Uterus (tissue), 4 donors: Measurements from ENCODE around the gene CCNE1. TPM values are rescaled to one million over a fixed set of nuclear protein-coding genes. Genes with fewer than 3 reads are reported as not detected.
A peak's percentile ranks its signal among the peaks of the same experiment; 100 is the strongest.

Source experiments
- DNase-seq, 2 donors: peaks; one replicate each; pipeline ENCODE4 v3.0.0-alpha.2; 2019 to 2020
- H3K27ac ChIP-seq, 2 donors: fragments of 200-600 bp; sonication (generic); 1 replicate in 1 of 2; 2 replicates in 1 of 2; pipeline ENCODE4 v1.5.1; 2016 to 2018
- H3K27me3 ChIP-seq, 2 donors: fragments of 200-600 bp; sonication (generic); one replicate each; pipeline ENCODE4 v1.5.1; 2018 to 2019; ENCODE audit warnings: control low read depth in 1 of 2
- H3K36me3 ChIP-seq, 2 donors: fragments of 200-600 bp; sonication (generic); one replicate each; pipeline ENCODE4 v1.5.1; 2019; ENCODE audit warnings: control low read depth in 1 of 2
- H3K4me1 ChIP-seq, 2 donors: fragments of 200-600 bp; sonication (generic); one replicate each; pipeline ENCODE4 v1.5.1; 2018 to 2019; ENCODE audit warnings: control low read depth in 1 of 2
- H3K4me3 ChIP-seq, 2 donors: fragments of 200-600 bp; sonication (generic); 1 replicate in 1 of 2; 2 replicates in 1 of 2; pipeline ENCODE4 v1.5.1; 2018 to 2019; ENCODE audit warnings: mild to moderate bottlenecking in 1 of 2
- H3K9me3 ChIP-seq, 2 donors: fragments of 200-600 bp; sonication (generic); one replicate each; pipeline ENCODE4 v1.5.1; 2019; ENCODE audit warnings: control low read depth in 1 of 2
- CTCF ChIP-seq, 4 experiments: fragments of 200-600 bp in 2 of 4; fragments of 450-650 bp in 2 of 4; sonication (generic) in 2 of 4; IDR thresholded peaks; one replicate each; pipeline ENCODE4 v1.5.1; 2016 to 2019; ENCODE audit warnings: antibody characterized with exemption in 4 of 4, mild to moderate bottlenecking in 2 of 4, moderate library complexity in 1 of 4
- POLR2A ChIP-seq, 2 donors: fragments of 450-650 bp; IDR thresholded peaks; one replicate each; pipeline ENCODE4 v1.6.1; 2016; ENCODE audit warnings: antibody characterized with exemption in 2 of 2, mild to moderate bottlenecking in 1 of 2, moderate library complexity in 1 of 2
- intact Hi-C: fragments of 100-400 bp; cut with DNase I; formaldehyde crosslinking; loops from one replicate; pipeline ENCODE4 v1.15.1; 2023; ENCODE audit warnings: low total_unique reads
- total RNA-seq, 4 donors: library from RNA; depleted of rRNA in 3 of 4; stranded (reverse); fragments of >200 nt in 3 of 4; gene quantifications; one replicate each; pipeline versions ENCODE4 v1.1.0 to v1.2.4, GENCODE V29; 2014 to 2023
- donor health status: DM: yes; HTN: yes; CAD: no.

CCNE1 gene
- total RNA-seq, 4 donors from 2014 or later: 0.70 to 5.5 TPM; not detected in 2

GRCh38 chr19:29767039-29767735 is 44.6 kb upstream of the CCNE1 start:
- Histone ChIP-seq H3K27me3 (no peaks in the 10 kb centered on the region), H3K4me3 (no peak overlapping the region), H3K9me3 (no peaks in the 10 kb centered on the region), H3K27ac (no peak overlapping the region), H3K4me1 (no peaks in the 10 kb centered on the region), H3K36me3 (no peaks in the 10 kb centered on the region)
- DNase-seq: no peak
- intact Hi-C loops: loop anchor here (10.0 kb wide), 1 partner anchor 108 kb away; no protein-coding TSS in a partner anchor
- no peak for TF ChIP-seq CTCF (IDR thresholded peaks at IDR 0.05)
- TF ChIP-seq POLR2A (IDR thresholded peaks at IDR 0.05): no peak

DNA sequence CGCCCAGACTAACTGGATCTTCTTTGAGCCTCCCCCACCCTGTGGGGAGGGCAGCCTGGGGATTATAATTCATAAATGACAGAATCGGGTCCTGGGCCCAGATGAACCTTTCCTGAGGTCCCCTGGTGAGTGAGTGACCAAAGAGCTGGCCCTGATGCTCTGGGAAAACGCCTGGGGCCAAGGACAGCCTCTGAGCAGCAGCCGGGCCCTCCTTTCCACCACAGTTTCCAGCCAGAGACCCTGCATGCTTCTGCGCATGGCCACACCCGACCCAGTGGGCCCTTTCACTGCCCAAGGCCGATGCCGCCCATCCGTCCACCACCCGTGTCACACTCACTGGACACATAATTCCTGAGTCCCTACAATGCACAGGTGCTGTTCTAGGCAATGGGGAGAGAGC is 43.6 kb upstream of the CCNE1 start:
- no peak for DNase-seq
- Histone ChIP-seq H3K27ac (no peak overlapping the region), H3K4me1 (no peaks in the 10 kb centered on the region), H3K9me3 (no peaks in the 10 kb centered on the region), H3K27me3 (no peaks in the 10 kb centered on the region), H3K4me3 (no peak overlapping the region), H3K36me3 (no peaks in the 10 kb centered on the region)
- intact Hi-C loops: loop anchor here (10.0 kb wide), 1 partner anchor 107 kb away; no protein-coding TSS in a partner anchor
- TF ChIP-seq CTCF (IDR thresholded peaks at IDR 0.05) (no peak), POLR2A (IDR thresholded peaks at IDR 0.05) (no peak)

- H3K9me3 ChIP-seq: no peaks in the 10 kb centered on the region
- DNase-seq: no peak
- H3K4me3 ChIP-seq: no peak overlapping the region
- no peaks in the 10 kb centered on the region for H3K36me3 ChIP-seq
- TF ChIP-seq CTCF (IDR thresholded peaks at IDR 0.05): no peak
- TF ChIP-seq POLR2A (IDR thresholded peaks at IDR 0.05): no peak
- intact Hi-C loops: loop anchor here (10.0 kb wide), 1 partner anchor 105 kb away; no protein-coding TSS in a partner anchor
- no peaks in the 10 kb centered on the region for H3K4me1 ChIP-seq
- H3K27me3 ChIP-seq: no peaks in the 10 kb centered on the region
- no peak overlapping the region for H3K27ac ChIP-seq
Observed at GRCh38 chr19:29769997-29770396, 41.8 kb upstream of the CCNE1 start.

DNA sequence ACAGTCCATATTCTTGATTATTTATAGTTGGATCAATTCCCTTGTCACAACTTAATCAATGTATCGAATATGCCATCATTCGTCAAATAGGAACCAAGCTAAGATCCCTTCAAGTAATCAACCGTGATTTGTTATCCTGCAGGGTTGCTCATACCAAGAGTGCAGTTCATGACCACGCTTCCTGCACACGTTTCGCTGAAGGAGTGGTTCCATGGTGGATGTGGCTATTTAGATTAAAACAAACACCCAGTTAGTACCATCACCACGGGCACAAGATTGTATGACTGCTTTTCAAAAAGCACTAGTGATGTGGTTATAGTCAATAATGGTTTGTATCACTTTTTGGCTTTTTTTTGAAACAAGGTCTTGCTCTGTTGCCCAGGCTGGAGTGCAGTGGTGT is 41.1 kb upstream of the CCNE1 start:
- TF ChIP-seq CTCF (IDR thresholded peaks at IDR 0.05) (no peak), POLR2A (IDR thresholded peaks at IDR 0.05) (no peak)
- DNase-seq: no peak
- H3K36me3 ChIP-seq: no peaks in the 10 kb centered on the region
- no peak overlapping the region for H3K4me3 ChIP-seq
- no peaks in the 10 kb centered on the region for H3K27me3 ChIP-seq
- intact Hi-C loops: no loop called here
- H3K4me1 ChIP-seq: no peaks in the 10 kb centered on the region
- H3K27ac ChIP-seq: no peak overlapping the region
- H3K9me3 ChIP-seq: no peaks in the 10 kb centered on the region

- Histone ChIP-seq H3K9me3 (no peaks in the 10 kb centered on the region), H3K4me3 (no peak overlapping the region), H3K36me3 (no peaks in the 10 kb centered on the region), H3K4me1 (no peaks in the 10 kb centered on the region), H3K27me3 (no peaks in the 10 kb centered on the region), H3K27ac (no peak overlapping the region)
- DNase-seq: no peak
- TF ChIP-seq CTCF (IDR thresholded peaks at IDR 0.05): peak; percentile 36 to 59 (median 49)
- TF ChIP-seq POLR2A (IDR thresholded peaks at IDR 0.05): no peak
- intact Hi-C loops: no loop called here
Observed at GRCh38 chr19:29771708-29772414, 39.9 kb upstream of the CCNE1 start.
